Progenitor cell of endocrine pancreas (in vitro differentiated cells): ENCODE measurements around the gene CALHM3. TPM values are rescaled to one million over a fixed set of nuclear protein-coding genes. Genes with fewer than 3 reads are reported as not detected.
A peak's percentile ranks its signal among the peaks of the same experiment; 100 is the strongest.

Source experiments
- DNase-seq: peaks from one replicate; pipeline ENCODE4 v3.0.0; 2021; ENCODE audit warnings: low spot score; ENCODE audit not compliant: unreplicated experiment
- H3K27ac Mint-ChIP-seq: 2 replicates; pipeline ENCODE4 v1.8.0; 2021; ENCODE audit warnings: mild to moderate bottlenecking, moderate library complexity, mixed read lengths
- H3K27me3 Mint-ChIP-seq: 2 replicates; pipeline ENCODE4 v1.8.0; 2021; ENCODE audit warnings: mixed read lengths
- H3K36me3 Mint-ChIP-seq: 2 replicates; pipeline ENCODE4 v1.8.0; 2022; ENCODE audit warnings: mixed read lengths; ENCODE audit not compliant: insufficient read depth
- H3K4me1 Mint-ChIP-seq: 2 replicates; pipeline ENCODE4 v1.8.0; 2021; ENCODE audit warnings: low read depth, mixed read lengths
- H3K4me3 Mint-ChIP-seq: 2 replicates; pipeline ENCODE4 v1.8.0; 2021; ENCODE audit warnings: low read depth, mild to moderate bottlenecking, moderate library complexity, mixed read lengths
- H3K9me3 Mint-ChIP-seq: 2 replicates; pipeline ENCODE4 v1.8.0; 2021; ENCODE audit warnings: low read depth, mixed read lengths
- total RNA-seq: library from RNA; stranded (reverse); gene quantifications from 2 replicates; pipeline ENCODE4 v1.2.1, GENCODE V29; 2021
- TF ChIP-seq, protein P1 (sequence below): fragments of 200-600 bp; sonication (generic); IDR thresholded peaks from one replicate; pipeline ENCODE4 v1.5.0; 2021; ENCODE audit warnings: antibody characterized with exemption, mild to moderate bottlenecking; ENCODE audit not compliant: unreplicated experiment

Gene CALHM3
- total RNA-seq, 1 donor from 2014 or later, result 0.41 TPM

DNA sequence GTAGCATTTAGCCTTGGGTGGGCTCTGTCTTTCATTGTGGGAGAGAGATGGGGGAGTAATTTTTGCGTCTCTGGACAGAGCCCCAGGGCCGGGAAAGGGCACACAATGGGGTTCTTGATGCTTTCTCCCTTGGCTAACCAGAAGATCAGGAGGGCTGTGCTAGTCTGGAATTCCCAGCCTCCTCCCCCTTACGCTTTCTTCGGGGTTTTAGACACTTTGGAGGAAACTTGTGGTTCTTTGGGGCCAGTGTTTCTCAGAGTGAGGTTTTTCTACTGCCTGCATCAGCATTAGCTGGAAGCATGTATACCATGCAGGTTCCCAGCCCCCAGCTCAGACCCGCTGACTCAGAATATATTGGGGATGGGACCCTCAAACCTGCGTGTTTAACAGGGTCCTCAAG, 21.4 kb upstream of the CALHM3 start:
- no peaks in the 10 kb centered on the region for H3K9me3 Mint-ChIP-seq
- TF ChIP-seq, protein P1, sequence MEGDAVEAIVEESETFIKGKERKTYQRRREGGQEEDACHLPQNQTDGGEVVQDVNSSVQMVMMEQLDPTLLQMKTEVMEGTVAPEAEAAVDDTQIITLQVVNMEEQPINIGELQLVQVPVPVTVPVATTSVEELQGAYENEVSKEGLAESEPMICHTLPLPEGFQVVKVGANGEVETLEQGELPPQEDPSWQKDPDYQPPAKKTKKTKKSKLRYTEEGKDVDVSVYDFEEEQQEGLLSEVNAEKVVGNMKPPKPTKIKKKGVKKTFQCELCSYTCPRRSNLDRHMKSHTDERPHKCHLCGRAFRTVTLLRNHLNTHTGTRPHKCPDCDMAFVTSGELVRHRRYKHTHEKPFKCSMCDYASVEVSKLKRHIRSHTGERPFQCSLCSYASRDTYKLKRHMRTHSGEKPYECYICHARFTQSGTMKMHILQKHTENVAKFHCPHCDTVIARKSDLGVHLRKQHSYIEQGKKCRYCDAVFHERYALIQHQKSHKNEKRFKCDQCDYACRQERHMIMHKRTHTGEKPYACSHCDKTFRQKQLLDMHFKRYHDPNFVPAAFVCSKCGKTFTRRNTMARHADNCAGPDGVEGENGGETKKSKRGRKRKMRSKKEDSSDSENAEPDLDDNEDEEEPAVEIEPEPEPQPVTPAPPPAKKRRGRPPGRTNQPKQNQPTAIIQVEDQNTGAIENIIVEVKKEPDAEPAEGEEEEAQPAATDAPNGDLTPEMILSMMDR, result no peak
- H3K36me3 Mint-ChIP-seq, result peaks cover 2% of the 10 kb centered on the region
- H3K4me1 Mint-ChIP-seq, result peaks cover 9% of the 10 kb centered on the region
- no peak overlapping the region for H3K27ac Mint-ChIP-seq
- H3K4me3 Mint-ChIP-seq, result no peak overlapping the region
- H3K27me3 Mint-ChIP-seq, result peaks cover 40% of the 10 kb centered on the region
- no peak for DNase-seq

DNA sequence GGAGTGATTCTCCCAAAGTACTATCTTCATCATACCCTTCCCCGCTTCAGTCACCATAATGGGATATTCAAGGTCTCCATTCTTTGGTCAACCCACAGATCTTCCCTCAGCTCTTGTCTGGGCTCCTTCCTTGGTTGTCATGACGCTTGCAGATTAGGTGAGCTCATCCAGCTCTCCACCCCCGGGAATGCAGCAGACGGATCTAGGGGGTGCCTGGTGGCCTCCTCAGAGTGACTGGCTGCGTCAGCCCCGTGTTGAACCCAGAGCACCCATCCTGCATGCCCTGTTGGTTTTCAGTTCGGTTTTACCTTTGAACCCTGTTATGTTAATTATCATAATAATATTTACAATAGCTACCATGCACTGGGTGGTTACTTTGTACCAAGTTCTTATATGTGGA, 20.8 kb upstream of the CALHM3 start:
- Mint-ChIP-seq H3K27me3 (peaks cover 46% of the 10 kb centered on the region), H3K4me3 (no peak overlapping the region), H3K4me1 (peaks cover 9% of the 10 kb centered on the region), H3K27ac (no peak overlapping the region), H3K36me3 (peaks cover 2% of the 10 kb centered on the region), H3K9me3 (no peaks in the 10 kb centered on the region)
- TF ChIP-seq, protein P1, result no peak
- DNase-seq, result no peak

DNA sequence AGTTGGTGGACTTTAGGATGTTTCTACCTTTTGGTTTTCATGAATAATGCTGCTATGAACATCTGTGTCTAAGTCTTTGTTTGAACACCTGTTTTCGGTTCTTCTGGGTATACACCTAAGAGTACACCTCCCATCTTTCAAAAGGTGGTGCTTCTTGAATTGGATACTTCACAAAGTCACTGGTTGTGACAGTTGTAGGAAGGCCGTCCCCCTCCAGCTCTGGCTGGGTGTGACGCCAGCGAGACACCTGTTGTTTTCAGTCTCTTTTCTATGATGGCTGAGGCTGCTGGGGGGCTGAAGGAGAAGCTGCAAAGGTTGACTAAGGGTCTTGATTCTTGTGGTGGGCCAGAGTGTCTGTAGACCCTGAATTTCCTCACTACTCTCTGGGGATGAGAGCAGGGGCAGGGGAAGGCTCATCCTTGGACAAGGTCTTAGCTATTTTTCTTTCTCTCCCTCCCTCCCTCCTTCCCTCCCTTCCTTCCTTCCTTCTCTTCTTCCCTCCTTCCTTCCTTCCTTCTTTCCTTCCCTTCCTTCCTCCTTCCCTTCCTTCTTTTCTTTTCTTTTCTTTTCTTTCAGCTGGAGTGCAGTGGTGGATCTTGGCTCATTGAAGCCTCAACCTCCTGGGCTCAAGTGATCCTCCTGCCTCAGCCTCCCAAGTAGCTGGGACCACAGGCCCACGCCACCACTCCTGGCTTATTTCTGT, 20.0 kb upstream of the CALHM3 start:
- H3K4me1 Mint-ChIP-seq, result peaks cover 7% of the 10 kb centered on the region
- peaks cover 52% of the 10 kb centered on the region for H3K27me3 Mint-ChIP-seq
- H3K27ac Mint-ChIP-seq, result no peak overlapping the region
- no peak overlapping the region for H3K4me3 Mint-ChIP-seq
- H3K9me3 Mint-ChIP-seq, result no peaks in the 10 kb centered on the region
- TF ChIP-seq, protein P1, result no peak
- DNase-seq, result no peak
- H3K36me3 Mint-ChIP-seq, result peaks cover 2% of the 10 kb centered on the region

DNA sequence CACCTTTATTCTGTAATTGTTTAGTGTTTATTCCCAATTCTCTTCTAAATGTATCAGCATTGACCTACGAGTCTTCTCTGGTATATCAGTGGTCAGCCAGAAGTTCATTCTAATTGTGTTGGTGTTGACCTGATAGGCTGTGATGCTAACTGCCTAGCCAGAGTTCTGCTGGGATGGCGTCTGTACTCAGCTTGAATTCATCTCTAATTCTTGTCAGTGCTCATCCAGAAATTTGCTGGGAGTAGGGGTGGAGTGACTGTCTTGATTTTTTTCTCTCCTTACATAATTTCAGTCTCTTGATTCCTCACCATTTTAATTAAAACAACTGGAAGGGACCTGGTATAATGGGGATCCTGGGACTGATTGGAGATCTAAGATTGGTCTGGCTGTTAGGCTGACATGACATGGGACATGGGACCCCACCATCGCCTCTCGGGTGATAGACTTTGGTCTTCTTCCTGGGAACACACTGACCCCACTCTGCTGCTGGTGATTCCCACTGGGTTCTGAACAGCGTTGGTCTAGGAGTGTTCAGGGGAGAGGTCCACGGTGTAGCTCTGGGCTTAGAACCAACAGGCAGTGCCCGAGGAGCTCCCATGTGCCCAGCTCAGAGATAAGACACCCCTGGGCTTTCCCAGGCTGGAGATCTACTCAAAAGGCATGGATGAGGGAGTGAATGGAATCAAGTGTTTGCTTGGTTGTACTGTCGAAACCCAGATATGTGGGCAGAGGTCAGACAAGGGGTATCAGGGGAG, 18.3 kb upstream of the CALHM3 start:
- H3K36me3 Mint-ChIP-seq, result peaks cover 2% of the 10 kb centered on the region
- H3K27ac Mint-ChIP-seq, result no peak overlapping the region
- H3K4me1 Mint-ChIP-seq, result peaks cover 7% of the 10 kb centered on the region
- TF ChIP-seq, protein P1, result no peak
- H3K27me3 Mint-ChIP-seq, result peaks cover 64% of the 10 kb centered on the region
- DNase-seq, result no peak
- H3K4me3 Mint-ChIP-seq, result no peak overlapping the region
- no peaks in the 10 kb centered on the region for H3K9me3 Mint-ChIP-seq

DNA sequence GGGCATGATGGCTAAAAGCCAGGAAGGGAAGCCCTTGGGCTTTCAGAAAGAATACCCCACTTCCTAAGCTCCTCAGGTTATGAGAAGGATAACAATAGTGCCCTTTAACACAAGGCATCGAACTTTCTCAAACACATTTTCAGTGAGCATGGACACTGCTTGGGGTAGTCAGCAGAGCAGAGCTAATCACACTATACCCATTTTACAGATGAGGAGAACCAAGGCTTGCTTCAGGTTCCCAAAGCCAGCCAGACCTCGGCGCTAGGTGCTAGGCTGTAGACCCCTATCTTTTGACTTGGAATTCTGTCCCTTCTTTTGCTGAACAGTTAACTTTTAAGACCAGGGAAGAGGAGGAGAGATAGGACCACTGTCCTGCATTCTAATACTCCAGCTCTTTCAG, 16.3 kb upstream of the CALHM3 start:
- Mint-ChIP-seq H3K4me3 (peak overlapping the region; percentile 78), H3K27ac (no peak overlapping the region), H3K36me3 (peaks cover 2% of the 10 kb centered on the region), H3K27me3 (peaks cover 67% of the 10 kb centered on the region), H3K9me3 (no peaks in the 10 kb centered on the region), H3K4me1 (peaks cover 12% of the 10 kb centered on the region)
- DNase-seq, result no peak
- TF ChIP-seq, protein P1, result no peak
